ENCODE results near the gene NASP. TPM values are rescaled to one million over a fixed set of nuclear protein-coding genes. Genes with fewer than 3 reads are reported as not detected.

NASP gene
- total and polyA plus RNA-seq, 2 of the 13 experiments (the other 11 are each of a cell fraction or from before 2014, with no cell fraction given) = 132 to 256 TPM

DNA sequence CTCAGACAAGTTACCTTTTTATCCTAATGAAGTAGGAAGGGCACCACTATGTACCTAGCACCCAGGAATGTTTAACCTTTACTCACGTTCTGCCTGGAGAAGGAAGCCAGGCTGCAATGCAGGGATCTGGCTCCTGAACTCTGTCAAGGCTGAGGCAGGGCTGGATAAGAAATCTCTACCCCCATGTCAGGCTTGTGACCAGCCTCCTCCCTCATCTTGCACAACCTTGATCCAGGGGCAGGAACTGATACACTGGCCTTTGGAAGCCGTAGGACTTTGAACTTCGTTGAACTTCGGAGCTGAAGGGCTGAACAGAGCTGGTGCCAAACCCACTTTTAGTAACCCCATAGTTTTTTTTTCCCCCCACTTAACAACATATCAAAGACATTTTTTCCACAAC, 41.2 kb upstream of the NASP start (continued):
- TF ChIP-seq, protein P1, sequence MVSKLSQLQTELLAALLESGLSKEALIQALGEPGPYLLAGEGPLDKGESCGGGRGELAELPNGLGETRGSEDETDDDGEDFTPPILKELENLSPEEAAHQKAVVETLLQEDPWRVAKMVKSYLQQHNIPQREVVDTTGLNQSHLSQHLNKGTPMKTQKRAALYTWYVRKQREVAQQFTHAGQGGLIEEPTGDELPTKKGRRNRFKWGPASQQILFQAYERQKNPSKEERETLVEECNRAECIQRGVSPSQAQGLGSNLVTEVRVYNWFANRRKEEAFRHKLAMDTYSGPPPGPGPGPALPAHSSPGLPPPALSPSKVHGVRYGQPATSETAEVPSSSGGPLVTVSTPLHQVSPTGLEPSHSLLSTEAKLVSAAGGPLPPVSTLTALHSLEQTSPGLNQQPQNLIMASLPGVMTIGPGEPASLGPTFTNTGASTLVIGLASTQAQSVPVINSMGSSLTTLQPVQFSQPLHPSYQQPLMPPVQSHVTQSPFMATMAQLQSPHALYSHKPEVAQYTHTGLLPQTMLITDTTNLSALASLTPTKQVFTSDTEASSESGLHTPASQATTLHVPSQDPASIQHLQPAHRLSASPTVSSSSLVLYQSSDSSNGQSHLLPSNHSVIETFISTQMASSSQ (IDR thresholded peaks at IDR 0.05; ENCODE audit: low read depth) = no peak
- TF ChIP-seq, protein P1 (CRISPR knock-in tag; IDR thresholded peaks at IDR 0.05; ENCODE audit: borderline replicate concordance) = no peak; the same call in 1 of the 2 replicates
- TF ChIP-seq ZNF251 (CRISPR knock-in tag; IDR thresholded peaks at IDR 0.05) = no peak
- peak; percentile 59; the same call in 1 of the 2 replicates for TF ChIP-seq ZNF12 (CRISPR knock-in tag; IDR thresholded peaks at IDR 0.05)
- TF ChIP-seq, protein P2, sequence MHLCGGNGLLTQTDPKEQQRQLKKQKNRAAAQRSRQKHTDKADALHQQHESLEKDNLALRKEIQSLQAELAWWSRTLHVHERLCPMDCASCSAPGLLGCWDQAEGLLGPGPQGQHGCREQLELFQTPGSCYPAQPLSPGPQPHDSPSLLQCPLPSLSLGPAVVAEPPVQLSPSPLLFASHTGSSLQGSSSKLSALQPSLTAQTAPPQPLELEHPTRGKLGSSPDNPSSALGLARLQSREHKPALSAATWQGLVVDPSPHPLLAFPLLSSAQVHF (CRISPR knock-in tag; IDR thresholded peaks at IDR 0.05) = no peak
- no peak for TF ChIP-seq PRMT3 (CRISPR knock-in tag; IDR thresholded peaks at IDR 0.05; ENCODE audit: borderline replicate concordance, low read depth)
- TF ChIP-seq BRD4 (CRISPR knock-in tag; IDR thresholded peaks at IDR 0.05) = no peak
- no peak for TF ChIP-seq ZNF546 (CRISPR knock-in tag; conservative IDR thresholded peaks at IDR 0.05)
- no peak for TF ChIP-seq SMARCE1 (IDR thresholded peaks at IDR 0.05; ENCODE audit: borderline replicate concordance)
- TF ChIP-seq TP53 (CRISPR knock-in tag; conservative IDR thresholded peaks at IDR 0.05) = no peak
- 0 out of 2 replicates have a peak, but pooled peaks have one; percentile 56 for TF ChIP-seq ZNF792 (CRISPR knock-in tag; IDR thresholded peaks at IDR 0.05)
- TF ChIP-seq, protein P3, sequence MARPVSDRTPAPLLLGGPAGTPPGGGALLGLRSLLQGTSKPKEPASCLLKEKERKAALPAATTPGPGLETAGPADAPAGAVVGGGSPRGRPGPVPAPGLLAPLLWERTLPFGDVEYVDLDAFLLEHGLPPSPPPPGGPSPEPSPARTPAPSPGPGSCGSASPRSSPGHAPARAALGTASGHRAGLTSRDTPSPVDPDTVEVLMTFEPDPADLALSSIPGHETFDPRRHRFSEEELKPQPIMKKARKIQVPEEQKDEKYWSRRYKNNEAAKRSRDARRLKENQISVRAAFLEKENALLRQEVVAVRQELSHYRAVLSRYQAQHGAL (CRISPR knock-in tag; IDR thresholded peaks at IDR 0.05; ENCODE audit: not compliant biosample characterization) = no peak
- TF ChIP-seq SUZ12 (IDR thresholded peaks at IDR 0.05; ENCODE audit: low read depth, low read length) = no peak
- TF ChIP-seq HNRNPL (IDR thresholded peaks at IDR 0.05; ENCODE audit: low read depth, low read length) = no peak
- TF ChIP-seq, protein P4, sequence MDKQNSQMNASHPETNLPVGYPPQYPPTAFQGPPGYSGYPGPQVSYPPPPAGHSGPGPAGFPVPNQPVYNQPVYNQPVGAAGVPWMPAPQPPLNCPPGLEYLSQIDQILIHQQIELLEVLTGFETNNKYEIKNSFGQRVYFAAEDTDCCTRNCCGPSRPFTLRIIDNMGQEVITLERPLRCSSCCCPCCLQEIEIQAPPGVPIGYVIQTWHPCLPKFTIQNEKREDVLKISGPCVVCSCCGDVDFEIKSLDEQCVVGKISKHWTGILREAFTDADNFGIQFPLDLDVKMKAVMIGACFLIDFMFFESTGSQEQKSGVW (CRISPR knock-in tag; IDR thresholded peaks at IDR 0.05; ENCODE audit: borderline replicate concordance) = no peak
- TF ChIP-seq, protein P5, sequence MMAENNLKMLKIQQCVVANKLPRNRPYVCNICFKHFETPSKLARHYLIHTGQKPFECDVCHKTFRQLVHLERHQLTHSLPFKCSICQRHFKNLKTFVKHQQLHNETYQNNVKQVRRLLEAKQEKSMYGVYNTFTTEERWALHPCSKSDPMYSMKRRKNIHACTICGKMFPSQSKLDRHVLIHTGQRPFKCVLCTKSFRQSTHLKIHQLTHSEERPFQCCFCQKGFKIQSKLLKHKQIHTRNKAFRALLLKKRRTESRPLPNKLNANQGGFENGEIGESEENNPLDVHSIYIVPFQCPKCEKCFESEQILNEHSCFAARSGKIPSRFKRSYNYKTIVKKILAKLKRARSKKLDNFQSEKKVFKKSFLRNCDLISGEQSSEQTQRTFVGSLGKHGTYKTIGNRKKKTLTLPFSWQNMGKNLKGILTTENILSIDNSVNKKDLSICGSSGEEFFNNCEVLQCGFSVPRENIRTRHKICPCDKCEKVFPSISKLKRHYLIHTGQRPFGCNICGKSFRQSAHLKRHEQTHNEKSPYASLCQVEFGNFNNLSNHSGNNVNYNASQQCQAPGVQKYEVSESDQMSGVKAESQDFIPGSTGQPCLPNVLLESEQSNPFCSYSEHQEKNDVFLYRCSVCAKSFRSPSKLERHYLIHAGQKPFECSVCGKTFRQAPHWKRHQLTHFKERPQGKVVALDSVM (CRISPR knock-in tag; IDR thresholded peaks at IDR 0.05) = peak; percentile 19; the same call in 1 of the 2 replicates
- TF ChIP-seq, protein P6, sequence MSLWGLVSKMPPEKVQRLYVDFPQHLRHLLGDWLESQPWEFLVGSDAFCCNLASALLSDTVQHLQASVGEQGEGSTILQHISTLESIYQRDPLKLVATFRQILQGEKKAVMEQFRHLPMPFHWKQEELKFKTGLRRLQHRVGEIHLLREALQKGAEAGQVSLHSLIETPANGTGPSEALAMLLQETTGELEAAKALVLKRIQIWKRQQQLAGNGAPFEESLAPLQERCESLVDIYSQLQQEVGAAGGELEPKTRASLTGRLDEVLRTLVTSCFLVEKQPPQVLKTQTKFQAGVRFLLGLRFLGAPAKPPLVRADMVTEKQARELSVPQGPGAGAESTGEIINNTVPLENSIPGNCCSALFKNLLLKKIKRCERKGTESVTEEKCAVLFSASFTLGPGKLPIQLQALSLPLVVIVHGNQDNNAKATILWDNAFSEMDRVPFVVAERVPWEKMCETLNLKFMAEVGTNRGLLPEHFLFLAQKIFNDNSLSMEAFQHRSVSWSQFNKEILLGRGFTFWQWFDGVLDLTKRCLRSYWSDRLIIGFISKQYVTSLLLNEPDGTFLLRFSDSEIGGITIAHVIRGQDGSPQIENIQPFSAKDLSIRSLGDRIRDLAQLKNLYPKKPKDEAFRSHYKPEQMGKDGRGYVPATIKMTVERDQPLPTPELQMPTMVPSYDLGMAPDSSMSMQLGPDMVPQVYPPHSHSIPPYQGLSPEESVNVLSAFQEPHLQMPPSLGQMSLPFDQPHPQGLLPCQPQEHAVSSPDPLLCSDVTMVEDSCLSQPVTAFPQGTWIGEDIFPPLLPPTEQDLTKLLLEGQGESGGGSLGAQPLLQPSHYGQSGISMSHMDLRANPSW (CRISPR knock-in tag; IDR thresholded peaks at IDR 0.05; ENCODE audit: borderline replicate concordance) = no peak
- TF ChIP-seq SALL1 (CRISPR knock-in tag; IDR thresholded peaks at IDR 0.05) = peak; percentile 86

Data from HepG2 (cell line).